KMS-11 (cell line): Measurements from ENCODE around the gene SREBF1.

Experiments used
- H2AFZ ChIP-seq: fragments of 200-600 bp; sonication (generic); 2 replicates; pipeline ENCODE4 v1.6.1; 2016; ENCODE audit warnings: antibody characterized with exemption, mixed run types, low read depth
- H3K27ac ChIP-seq: fragments of 200-600 bp; sonication (generic); 2 replicates; pipeline ENCODE4 v1.6.1; 2016; ENCODE audit warnings: mild to moderate bottlenecking, mixed run types
- H3K27me3 ChIP-seq: fragments of 200-600 bp; sonication (generic); 2 replicates; pipeline ENCODE4 v1.6.1; 2017; ENCODE audit warnings: mild to moderate bottlenecking, low read depth, mixed run types, moderate library complexity; ENCODE audit not compliant: insufficient read depth
- H3K36me3 ChIP-seq: fragments of 200-600 bp; sonication (generic); 2 replicates; pipeline ENCODE4 v1.6.1; 2017; ENCODE audit warnings: mild to moderate bottlenecking, mixed run types; ENCODE audit not compliant: insufficient read depth
- H3K4me1 ChIP-seq: fragments of 200-600 bp; sonication (generic); 2 replicates; pipeline ENCODE4 v1.6.1; 2016; ENCODE audit warnings: mild to moderate bottlenecking, low read depth, mixed run types; ENCODE audit not compliant: poor library complexity, severe bottlenecking
- H3K4me2 ChIP-seq: fragments of 200-600 bp; sonication (generic); 2 replicates; pipeline ENCODE4 v1.7.0; 2016; ENCODE audit warnings: mild to moderate bottlenecking, mixed run types
- H3K4me3 ChIP-seq: fragments of 200-600 bp; sonication (generic); IDR thresholded peaks from 2 replicates; pipeline ENCODE4 v1.6.1; 2017; ENCODE audit warnings: low read depth, low read length, mixed read lengths; ENCODE audit not compliant: insufficient read depth
- H3K79me2 ChIP-seq: fragments of 200-600 bp; sonication (generic); 2 replicates; pipeline ENCODE4 v1.6.1; 2016; ENCODE audit warnings: low read depth, mixed run types; ENCODE audit not compliant: insufficient read depth
- H3K9ac ChIP-seq: fragments of 200-600 bp; sonication (generic); 2 replicates; pipeline ENCODE4 v1.6.1; 2016; ENCODE audit warnings: mild to moderate bottlenecking, mixed run types
- H4K20me1 ChIP-seq: fragments of 200-600 bp; sonication (generic); 2 replicates; pipeline ENCODE4 v1.6.1; 2016; ENCODE audit warnings: mild to moderate bottlenecking, mixed run types; ENCODE audit not compliant: insufficient read depth
- TF ChIP-seq, protein P1 (sequence below): fragments of 200-600 bp; sonication (generic); conservative IDR thresholded peaks from 2 replicates; pipeline ENCODE4 v1.6.1; 2017; ENCODE audit warnings: low read depth, mild to moderate bottlenecking, antibody characterized with exemption, low read length, moderate library complexity, mixed read lengths

The SREBF1 gene

DNA sequence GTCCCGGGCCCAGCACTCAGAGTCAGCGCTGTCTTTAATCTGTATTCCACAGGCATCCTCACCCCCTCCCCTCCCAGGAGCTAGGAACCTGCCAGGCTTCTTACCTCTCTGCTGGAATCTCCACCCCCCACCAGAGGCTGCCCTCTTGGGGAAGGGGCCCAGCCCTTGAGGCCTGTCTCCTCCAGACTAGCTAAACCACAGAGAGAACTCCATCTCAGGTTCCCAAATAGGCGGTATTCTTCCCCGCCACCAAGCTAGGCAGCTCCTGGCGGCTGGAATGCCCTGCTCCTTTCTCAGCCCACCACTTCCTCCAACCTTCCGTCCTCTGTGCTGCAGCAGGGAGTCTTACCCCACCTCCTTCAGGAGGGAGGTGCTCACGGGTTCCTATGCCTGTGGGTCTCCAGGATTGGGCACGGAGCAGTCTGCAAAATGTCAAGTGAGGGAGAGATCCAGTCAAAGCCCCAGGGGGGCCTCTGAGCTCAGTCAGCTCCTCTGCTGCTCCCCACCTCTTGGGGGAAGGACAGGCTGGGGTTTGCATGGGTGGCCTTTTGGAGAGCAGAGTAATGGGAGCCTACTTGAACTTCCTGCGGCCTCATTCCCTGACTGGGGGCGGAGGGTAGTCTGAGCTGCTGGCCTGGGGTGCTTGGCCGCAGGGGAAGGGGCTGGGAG is 55.7 kb downstream of the SREBF1 start:
- Histone ChIP-seq H3K79me2 (no peaks in the 10 kb centered on the region), H3K36me3 (no peaks in the 10 kb centered on the region), H3K4me2 (no peak overlapping the region), H3K27ac (no peak overlapping the region), H3K4me3 (no peak overlapping the region), H4K20me1 (no peaks in the 10 kb centered on the region), H2AFZ (no peak overlapping the region), H3K27me3 (no peaks in the 10 kb centered on the region), H3K4me1 (peaks cover 14% of the 10 kb centered on the region), H3K9ac (no peak overlapping the region)
- TF ChIP-seq, protein P1, sequence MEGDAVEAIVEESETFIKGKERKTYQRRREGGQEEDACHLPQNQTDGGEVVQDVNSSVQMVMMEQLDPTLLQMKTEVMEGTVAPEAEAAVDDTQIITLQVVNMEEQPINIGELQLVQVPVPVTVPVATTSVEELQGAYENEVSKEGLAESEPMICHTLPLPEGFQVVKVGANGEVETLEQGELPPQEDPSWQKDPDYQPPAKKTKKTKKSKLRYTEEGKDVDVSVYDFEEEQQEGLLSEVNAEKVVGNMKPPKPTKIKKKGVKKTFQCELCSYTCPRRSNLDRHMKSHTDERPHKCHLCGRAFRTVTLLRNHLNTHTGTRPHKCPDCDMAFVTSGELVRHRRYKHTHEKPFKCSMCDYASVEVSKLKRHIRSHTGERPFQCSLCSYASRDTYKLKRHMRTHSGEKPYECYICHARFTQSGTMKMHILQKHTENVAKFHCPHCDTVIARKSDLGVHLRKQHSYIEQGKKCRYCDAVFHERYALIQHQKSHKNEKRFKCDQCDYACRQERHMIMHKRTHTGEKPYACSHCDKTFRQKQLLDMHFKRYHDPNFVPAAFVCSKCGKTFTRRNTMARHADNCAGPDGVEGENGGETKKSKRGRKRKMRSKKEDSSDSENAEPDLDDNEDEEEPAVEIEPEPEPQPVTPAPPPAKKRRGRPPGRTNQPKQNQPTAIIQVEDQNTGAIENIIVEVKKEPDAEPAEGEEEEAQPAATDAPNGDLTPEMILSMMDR: no peak

DNA sequence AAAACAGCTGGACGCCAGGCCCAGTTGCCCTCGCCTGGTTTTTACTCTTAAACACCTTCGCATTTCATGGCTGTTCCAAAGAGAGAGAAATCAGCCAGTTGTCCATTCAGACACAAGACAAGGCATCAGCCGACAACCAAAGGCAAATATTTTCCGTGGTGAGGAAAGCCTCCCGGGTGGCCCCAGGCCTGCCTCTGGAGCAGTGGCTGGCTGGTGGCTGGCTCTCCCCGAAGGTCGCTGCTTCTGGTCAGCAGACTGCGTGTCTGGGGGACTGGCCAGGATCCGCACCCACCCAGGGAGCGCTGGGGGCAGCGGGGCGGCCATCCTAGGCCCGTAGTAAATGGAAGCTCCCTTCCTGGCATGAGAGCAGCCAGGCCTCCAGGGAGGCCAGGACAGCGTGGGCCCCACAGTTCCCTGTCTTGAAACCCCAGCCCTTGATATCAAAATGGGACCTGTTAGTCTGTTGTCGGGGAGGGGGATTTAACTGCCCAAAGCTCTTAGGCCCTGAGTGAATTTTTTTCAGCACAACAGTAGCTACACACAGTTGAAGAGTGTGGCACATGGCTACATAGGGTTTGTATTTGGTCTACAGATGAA is 57.7 kb downstream of the SREBF1 start:
- Histone ChIP-seq H3K36me3 (no peaks in the 10 kb centered on the region), H3K27ac (no peak overlapping the region), H3K4me3 (no peak overlapping the region), H4K20me1 (no peaks in the 10 kb centered on the region), H3K4me2 (no peak overlapping the region), H3K4me1 (peaks cover 5% of the 10 kb centered on the region), H3K9ac (no peak overlapping the region), H2AFZ (no peak overlapping the region), H3K79me2 (no peaks in the 10 kb centered on the region), H3K27me3 (no peaks in the 10 kb centered on the region)
- TF ChIP-seq, protein P1: no peak

DNA sequence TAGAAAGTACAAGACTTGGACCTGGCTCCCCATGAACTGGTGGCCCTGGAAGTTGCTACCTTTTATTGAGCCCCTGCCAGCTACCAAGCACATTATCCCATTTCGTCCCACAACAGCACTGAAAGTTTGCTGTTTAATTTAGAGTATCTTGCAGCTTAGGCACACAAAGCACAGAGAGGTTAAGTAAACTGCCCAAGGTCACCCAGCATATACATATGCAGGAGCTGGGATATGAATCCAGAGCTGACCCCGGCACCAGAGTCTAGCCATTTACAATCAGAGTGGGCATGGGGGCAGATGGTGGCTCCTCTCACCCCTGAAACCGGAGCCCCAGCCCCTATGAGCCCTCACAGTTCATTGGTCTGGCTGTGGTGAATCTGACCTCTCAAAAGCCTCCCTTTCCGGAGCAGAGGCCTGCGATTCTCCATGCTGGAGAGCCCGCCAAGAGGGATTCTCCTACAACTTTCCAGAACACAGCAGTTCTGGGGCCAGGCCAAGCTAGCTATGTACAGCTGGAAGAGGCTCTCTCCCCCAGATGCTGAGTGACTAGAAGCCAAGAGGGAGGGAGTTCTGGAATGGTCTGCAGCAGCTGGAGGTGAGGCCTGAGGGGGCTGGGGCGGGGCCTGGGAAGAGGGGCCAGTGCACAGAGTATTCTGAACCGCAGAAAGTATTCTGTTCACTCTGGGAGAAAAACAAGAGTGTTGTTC is 58.3 kb downstream of the SREBF1 start:
- Histone ChIP-seq H3K79me2 (no peaks in the 10 kb centered on the region), H3K9ac (no peak overlapping the region), H3K27me3 (no peaks in the 10 kb centered on the region), H3K4me3 (no peak overlapping the region), H3K4me1 (no peaks in the 10 kb centered on the region), H3K36me3 (no peaks in the 10 kb centered on the region), H3K4me2 (no peak overlapping the region), H4K20me1 (no peaks in the 10 kb centered on the region), H3K27ac (no peak overlapping the region), H2AFZ (no peak overlapping the region)
- TF ChIP-seq, protein P1: no peak

DNA sequence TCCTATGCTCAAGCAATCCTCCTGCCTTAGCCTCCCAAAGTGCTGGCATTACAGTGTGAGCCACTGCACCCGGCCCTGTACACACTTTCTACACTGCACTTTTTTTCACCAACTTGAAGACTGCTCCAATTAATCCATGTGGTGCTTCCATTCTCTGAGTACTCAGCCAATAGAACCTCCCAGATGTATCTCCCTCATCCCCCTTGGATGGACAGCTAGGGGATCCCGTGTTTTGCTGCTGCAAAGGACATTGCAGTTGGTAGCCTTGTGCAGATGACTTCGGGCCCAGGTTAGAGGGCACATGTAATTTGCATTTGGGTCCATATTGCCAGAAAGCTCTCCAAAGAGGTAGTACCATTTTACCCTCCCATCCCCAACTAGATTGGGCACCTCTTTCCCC is 59.9 kb downstream of the SREBF1 start:
- no peak overlapping the region for H3K4me2 ChIP-seq
- H3K79me2 ChIP-seq: no peaks in the 10 kb centered on the region
- no peaks in the 10 kb centered on the region for H4K20me1 ChIP-seq
- H3K27ac ChIP-seq: no peak overlapping the region
- no peaks in the 10 kb centered on the region for H3K36me3 ChIP-seq
- H3K27me3 ChIP-seq: no peaks in the 10 kb centered on the region
- H3K4me1 ChIP-seq: no peaks in the 10 kb centered on the region
- H2AFZ ChIP-seq: no peak overlapping the region
- no peak overlapping the region for H3K4me3 ChIP-seq
- no peak overlapping the region for H3K9ac ChIP-seq
- TF ChIP-seq, protein P1: no peak
